ENCODE results near the gene ATG13.
"Not testable (repeated sequence)": the region's sequence is repeated elsewhere in the genome, so short reads cannot be mapped to it uniquely, and the experiment has no call there.

Gene ATG13

DNA sequence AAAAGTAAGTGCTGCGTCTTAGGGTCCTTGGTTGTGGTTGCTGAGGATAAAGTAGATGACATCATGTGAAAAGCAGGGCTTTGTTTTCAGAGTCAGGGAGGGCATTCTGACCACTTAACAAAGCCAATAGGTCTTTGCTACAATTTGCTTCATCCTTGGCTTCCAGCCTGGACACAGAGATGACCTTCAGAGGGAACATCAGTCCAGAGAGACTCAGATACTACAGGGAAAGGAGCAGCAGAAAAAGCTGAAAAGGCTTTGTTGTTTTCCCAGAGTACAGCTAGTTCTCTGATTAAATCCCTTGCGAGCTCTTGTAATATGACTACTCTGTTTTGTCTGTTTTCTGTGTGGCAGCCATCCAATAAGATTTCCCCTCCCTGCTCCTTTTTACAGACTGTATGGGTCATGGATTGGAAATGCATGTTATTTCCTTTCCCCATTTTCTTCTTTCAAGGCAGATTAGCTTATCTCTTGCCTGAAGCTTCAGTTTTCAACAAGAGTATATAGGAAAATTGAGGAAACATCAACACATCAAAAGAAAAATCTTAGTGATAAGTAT, 31.9 kb downstream of the ATG13 start:
- DNase-seq: no peak

DNA sequence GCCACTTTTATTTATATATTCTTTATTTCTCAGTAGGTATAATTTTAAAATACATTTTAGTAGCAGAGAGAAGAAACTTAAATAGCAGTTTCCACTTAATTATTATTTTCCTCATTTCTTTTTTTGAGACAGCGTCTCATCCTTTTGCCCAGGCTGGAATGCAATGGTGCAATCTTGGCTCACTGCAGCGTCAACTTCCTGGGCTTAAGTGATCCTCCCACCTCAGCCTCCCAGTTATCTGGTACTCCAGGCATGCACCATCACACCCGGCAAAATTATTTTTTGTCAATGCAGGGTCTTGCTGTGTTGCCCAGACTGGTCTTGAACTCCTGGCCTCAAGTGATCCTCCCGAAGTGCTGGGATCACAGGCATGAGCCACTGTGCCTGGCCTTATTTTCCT, 38.3 kb downstream of the ATG13 start:
- no peak for DNase-seq

DNA sequence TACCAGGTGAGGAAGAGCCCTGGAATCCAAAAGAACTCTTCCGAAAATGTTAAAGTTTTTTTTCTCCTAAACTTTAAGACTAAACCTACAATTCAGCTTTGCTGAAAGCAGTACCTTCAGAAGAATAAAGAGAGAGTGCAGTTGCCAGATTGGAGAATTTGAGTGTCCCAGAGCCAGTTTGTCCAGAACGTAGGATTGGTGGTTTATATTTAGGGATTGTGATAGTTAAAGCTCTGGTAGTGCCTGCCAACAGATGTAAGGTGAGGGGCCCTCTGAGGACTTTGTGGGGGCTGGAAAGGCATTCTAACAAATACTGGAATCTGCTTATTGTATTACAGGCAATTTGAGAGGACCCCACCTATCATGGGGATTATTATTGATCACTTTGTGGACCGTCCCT, 39.8 kb downstream of the ATG13 start:
- no peak for DNase-seq

DNA sequence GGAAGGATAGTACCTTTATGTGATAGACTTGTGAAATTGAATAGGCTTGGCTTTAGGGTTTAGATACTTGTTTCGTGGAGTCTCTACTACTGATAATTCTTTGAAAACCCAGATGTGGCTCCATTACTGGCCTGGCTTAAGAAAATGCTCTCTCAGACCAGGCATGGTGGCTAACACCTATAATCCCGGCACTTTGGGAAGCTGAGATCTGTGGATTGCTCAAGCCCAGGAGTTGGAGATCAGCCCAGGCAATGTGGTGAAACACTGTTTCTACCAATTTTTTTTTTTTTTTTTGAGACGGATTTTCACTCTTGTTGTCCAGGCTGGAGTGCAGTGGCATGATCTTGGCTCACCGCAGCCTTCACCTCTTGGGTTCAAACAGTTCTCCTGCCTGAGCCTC, 40.9 kb downstream of the ATG13 start:
- no peak for DNase-seq

DNA sequence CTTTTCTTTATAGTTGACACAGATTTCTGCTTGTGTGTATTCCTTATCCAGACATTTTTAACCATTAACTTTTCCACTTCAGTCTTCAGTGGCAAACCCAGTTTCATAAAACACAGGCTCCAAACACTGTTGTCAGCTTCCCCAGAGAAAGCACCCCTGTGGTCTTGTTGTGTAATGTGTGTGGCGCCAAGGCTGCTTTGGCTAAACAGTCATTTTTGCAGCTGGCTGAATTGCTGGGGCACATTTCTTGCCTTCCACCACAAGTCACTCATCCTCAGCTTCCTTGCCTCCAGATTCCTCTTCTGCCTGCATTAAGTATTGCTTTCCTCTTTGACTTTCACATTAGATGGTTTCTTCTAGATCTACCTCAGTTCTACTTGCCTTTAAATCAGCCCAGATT, 42.6 kb downstream of the ATG13 start:
- no peak for DNase-seq

DNA sequence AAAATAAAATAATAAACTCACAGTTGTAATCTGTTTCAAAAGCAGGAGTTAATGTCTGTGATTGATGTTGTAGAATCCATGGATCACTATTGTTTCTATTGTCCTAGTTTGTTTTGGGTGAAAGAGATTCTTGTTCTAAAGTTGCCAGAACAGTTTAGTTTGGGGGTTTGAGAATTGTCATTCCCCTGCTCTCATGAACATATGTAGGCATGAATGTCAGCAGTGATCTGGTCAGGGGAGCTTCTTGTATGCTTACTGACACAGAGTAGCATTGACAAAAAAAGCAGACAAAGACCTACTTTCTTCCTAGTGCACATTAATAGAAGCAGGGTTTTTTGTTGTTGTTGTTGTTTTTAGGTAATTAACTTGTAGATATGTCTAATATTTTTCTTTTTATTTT, 44.5 kb downstream of the ATG13 start:
- no peak for DNase-seq

DNA sequence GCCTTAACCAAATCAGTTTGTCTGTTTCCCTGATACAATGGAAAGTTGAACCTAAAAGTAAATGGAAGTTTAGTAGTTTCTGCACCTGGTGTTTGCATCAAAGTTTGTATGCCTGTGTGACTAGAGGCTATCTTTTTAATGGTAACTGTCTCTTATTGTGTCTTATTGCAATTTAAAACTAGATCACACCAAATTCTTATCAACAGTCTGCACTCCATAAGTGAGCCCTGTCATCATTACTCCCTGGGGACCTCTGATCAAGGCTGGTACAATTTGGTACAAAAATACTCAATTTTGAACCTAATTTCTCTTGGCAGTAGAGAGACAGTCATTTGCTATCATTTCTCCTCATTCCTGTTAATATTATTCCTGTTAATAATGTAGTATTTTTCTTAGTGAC, 45.0 kb downstream of the ATG13 start:
- DNase-seq: no peak

DNA sequence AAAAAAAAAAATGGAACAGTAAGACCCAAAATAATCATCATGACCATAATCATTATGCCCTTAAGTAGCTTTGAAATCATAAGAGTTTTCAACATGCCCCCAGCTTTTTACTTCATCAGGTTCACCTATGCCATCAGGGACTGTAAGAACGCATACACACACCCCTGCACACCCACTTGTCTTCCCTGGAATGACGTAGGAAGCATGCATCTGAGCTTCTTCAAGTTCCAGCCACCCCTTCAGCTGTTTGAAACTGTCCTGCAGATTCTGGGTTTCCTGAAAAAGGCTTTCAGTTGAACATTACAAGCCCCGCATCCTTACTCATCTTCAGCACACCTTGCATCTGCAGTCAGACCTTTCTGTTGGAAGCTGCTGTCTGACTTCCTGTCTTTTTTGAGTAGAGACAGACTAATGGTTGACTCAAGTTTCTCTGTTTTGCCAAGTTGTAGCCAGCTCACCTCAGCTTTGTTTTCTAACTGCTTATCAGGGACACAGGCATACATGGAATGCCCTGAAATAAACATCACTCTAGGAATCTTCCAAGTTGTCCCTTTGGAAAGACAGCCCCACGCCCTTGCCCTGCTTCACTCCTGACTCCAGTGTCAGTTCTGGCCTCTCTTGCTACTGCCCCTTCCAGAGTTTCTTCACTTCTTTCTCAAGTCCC, 46.1 kb downstream of the ATG13 start:
- no peak for DNase-seq

DNA sequence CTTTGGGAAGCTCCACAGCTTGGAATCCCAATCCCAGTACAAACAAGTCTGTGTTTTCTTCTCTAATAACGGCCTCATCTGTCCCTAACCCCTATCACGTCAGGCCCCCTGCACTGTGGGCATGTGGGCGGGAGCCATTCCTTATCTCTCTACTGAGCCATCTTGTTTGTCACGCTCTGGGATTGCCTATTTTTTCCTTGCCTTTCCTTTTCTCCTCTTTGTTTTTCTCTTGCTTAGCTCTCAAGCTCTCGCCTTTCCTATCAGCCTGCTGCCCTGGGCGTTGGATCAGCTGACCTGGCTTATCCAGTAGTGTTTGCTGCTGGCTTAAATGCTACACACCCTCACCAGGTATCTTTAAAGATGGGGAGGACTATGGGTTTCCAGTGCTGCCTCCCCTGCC, 47.3 kb downstream of the ATG13 start:
- no peak for DNase-seq

DNA sequence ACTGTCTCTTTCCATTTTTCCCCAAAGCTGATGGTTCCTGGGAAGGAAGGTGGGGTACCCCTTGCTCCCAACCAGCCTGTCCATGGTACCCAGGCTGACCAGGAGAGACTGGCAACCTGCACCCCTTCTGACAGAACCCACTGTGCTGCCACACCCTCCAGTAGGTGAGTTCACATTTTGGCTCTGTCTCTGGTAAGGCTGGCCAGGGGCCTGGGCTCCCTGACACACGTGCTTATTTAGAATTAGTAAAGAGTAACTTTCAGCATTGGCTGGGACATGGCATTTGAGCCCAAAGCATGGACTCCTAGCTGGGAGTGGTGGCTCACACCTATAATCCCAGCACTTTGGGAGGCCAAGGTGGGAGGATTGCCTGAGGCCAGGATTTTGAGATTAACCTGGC, 48.0 kb downstream of the ATG13 start:
- DNase-seq: no peak

DNA sequence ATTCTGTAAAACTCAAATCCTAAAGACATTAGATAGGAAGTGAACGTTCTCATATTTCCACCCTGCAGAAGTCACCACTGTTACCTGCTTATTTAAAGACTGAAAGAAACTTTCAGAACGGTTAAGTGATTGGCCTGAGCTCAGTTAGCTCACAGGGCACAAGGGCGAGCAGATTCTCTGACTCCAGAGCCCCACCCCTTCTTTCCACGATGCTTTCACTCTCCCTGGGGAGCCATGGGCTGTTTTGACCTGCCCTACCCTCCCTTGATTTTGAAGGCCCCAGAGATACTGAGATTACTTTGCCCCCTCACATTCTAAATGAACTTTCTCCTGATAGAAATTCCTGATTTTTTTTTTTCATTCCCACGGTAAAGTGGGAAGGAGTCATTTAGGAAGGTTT, 49.2 kb downstream of the ATG13 start:
- DNase-seq: no peak

DNA sequence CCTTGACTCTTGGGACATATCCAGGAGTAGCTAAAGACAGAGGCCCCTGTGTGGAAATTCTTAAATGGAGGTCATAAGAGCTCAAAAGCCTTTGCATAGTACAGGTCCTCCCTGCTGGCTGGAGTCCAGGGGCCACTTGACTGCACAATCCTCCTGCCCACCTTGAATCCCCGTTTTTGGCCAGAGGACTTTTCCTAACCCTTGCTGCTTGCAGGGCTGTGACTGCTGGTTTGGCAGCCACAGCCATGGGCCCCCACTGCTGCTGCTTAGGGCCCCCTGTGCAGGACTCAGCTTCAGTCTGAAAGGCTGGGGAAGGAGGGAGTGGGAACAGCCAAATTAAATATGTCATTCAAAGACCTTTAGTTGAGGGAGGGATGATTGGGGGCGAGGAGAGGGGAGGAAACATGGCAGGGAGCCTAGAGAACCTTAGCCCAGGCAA, 49.7 kb downstream of the ATG13 start:
- DNase-seq: no peak

DNA sequence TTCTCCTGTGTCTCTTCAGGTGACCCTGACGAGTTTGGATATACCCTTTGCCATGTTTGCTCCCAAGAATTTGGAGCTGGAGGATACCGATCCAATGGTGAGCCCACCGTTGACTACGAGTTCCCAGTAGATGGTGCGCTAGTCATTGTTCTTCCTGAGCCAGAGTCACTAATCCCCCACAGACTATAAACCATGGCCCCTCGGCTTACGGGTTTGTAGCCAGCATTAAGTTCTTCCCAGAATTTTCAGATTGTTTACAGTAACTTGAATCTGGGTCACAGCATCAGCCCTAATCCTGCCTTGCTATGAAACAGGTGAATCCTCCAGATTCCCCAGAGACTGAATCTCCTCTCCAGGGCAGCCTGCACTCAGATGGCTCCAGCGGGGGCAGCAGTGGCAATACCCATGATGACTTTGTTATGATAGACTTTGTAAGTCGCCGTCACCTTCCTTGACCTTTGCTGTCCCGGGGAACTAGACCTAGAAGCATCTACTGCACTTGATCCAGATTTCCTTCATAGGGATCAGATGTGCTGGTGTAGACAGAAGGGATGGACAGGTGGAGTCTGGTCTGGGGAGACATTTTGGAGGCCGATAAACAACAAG, 51.2 kb downstream of the ATG13 start:
- DNase-seq: no peak

DNA sequence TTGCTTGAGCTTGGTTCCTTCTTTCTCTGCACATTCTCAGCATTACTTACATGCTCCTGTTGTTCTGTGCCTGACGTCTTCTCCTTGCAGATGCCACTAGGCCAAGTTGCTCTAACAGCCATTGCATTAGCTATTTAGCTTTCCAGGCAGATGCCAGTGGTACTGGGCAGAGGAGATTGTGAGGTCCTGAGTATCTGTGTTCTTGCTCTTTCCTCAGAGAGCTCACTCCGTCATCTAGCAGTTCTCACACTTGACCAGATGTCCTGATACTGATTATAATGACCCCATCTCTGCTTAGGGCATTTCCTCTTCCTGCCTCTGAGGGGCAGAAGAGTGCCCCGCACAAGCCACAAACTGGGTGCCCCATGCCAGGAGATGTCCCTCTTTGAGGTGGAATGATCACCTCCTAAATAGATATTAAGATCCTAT, 52.4 kb downstream of the ATG13 start:
- DNase-seq: no peak

DNA sequence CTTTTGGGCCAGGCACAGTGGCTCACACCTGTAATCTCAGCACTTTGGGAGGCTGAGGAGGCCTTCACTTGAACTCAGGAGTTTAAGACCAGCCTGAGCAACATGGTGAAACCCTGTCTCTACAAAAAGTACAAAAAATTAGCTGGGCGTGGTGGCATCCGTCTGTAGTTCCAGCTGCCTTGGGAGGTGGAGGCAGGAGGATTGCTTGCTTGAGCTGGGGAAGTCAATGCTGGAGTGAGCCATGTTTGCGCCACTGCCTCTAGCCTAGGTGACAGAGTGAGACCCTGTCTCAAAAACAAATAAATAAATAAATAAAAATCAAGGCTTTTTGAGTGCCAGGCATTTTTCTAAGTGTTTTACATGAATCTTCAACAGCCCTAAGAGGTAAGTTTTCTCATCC, 53.2 kb downstream of the ATG13 start:
- DNase-seq: not testable (repeated sequence)

DNA sequence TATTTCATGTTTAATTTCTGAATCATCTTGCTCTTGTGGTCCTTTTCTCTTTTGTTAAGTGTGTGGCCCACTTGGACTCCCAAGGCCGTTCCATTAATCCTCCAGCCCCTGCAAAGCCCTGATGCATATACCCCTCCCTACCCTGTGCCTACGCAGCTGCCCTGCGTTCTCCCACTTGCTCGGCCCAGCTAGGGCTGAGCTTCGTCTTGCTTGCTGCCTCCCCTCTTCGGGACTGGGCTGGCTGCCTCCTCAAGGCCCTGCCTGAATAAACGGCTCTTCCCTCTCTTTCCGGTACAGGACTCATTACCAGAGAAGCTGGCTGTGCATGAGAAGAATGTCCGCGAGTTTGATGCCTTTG, 54.6 kb downstream of the ATG13 start:
- DNase-seq: no peak

DNA sequence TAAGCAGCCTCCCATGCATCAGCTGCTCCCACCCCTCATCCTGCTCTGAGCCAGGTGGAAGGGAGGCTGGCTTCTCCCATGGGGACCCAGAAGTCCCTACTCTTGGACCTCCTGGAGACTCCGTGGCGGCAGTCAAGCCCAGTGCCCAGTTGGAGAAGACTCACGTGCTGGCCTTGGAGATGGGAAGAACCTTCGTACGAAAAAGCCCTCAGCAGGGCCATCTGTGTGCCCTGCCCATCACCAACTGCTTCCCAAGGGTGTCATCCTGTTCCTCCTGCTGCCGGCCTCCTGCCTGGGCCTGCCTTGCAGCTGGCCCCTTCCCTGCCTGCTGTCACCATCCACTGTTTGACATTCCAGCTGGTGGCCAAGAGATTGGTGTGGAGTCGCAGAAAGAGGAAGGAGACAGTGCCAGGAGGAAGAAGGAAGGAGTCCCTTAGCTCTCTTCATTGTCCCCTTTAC, 55.1 kb downstream of the ATG13 start:
- DNase-seq: no peak

DNA sequence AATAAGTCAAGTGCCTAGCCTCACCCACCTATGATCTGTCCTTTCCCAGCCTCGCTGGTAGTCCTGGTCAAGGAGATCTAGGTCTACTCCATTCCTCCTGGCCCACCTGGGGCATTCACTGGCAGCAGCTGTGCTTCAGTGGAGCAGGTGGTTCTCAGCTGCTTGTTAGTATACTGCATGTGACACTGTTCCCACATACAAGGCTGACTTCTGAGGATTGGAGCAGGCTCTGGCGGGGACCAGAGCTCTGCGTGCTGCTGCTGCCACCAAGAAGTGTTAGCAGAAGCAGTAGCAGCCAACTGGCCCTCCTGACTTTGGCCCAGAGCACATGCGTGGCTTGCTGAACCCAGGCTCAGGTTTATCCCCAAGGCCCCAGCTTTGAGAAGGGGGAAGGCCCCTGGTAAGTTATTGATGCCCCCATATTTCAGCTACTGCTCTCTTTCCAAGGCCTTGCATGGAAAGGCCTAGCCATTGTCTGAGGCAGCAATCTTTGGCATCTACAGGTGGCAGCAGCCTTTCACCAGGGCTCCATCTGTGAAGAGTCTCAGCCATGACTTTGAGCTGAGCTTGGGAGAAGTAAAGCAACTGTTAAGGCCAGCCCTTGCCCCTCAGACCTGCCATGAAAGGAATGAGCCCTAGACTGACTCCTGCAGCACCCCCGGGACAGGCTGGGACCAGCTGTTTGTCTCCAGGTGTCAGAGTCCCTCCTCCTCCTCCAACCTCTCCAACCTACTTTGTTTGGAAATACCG, 56.5 kb downstream of the ATG13 start:
- no peak for DNase-seq

DNA sequence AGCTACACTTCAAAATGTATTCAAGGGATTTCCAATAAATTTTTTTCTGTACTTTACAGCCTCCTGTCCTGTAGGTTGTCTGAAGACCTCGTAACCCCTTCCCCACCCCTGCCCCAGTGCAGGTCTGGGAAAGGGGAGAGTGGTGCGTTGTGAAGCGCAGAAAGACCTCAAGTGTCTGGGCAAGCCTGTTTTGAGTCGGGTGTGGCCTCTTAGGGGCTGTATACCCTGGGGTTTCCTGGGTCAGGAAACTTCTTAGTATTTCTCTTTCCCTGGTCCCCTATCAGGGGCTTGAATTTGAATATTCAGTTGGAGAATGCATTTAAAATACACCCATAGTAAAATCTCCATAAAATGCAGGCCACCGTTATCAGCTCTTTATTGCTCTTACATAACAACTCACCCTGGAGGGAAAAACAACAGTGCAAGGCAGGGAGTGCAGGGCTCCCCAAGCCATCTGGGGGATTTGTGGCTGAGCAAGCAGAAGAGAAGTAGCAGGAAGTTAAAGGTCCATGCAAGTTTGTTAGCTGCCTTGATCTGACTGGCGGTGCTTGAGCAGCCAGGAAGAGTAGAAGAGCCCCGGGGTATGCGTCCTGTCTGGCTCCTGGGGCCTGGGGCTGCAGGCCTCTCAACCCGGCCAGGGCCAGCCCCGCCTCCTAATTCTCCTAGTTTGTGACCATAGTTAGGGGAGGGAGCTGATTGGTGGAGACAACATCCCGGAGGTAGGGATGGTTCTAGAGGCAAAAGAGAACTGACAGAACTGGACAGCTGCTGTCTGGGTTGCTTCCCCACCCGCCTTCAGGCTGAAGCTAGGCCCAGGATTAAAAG, 57.3 kb downstream of the ATG13 start:
- no peak for DNase-seq

DNA sequence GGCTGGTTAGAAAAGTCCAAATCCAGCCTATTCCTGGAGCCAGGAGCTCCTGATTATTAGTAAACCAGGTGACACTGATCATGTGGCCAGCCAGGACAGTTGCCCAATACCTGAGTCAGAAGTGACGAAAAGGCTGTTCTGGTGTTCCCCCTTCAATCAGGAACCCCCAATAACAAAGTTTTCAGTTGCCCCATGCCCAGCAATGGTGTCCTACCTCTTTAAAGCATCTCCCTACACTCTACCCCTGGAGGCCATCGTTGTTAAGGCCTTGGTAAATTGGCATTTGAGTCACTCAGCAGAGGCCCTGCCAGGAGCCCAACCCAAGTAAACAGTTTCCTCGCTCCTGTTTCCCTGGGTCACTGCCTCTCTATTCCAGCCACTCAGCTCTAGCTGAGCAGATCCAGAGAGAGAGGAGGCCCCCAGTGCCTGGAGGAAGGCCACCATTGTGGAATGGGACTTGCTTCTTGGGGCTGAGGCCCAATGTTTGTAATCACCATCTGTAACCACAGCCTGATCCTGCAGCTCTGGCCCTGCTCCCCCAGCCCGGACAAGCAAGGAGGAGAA, 58.0 kb downstream of the ATG13 start:
- no peak for DNase-seq

DNA sequence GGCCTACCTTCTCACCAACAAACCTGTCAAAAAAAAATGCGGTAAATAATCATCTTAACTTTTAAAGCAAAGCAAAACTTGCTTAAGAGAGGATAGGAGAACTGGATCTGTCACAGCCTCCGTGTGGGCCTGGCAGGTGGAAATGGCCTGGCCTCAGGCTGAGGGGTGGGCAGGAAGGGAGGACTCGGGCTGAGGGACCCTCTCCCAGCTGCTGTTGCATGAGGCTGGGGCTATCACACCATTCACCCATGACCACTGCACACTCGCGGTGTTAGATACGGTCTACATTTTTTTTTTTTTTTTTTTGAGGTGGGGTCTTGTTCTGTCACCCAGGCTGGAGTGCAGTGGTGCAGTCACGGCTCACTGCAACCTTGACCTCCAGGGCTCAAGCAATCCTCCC, 58.6 kb downstream of the ATG13 start:
- DNase-seq: no peak

DNA sequence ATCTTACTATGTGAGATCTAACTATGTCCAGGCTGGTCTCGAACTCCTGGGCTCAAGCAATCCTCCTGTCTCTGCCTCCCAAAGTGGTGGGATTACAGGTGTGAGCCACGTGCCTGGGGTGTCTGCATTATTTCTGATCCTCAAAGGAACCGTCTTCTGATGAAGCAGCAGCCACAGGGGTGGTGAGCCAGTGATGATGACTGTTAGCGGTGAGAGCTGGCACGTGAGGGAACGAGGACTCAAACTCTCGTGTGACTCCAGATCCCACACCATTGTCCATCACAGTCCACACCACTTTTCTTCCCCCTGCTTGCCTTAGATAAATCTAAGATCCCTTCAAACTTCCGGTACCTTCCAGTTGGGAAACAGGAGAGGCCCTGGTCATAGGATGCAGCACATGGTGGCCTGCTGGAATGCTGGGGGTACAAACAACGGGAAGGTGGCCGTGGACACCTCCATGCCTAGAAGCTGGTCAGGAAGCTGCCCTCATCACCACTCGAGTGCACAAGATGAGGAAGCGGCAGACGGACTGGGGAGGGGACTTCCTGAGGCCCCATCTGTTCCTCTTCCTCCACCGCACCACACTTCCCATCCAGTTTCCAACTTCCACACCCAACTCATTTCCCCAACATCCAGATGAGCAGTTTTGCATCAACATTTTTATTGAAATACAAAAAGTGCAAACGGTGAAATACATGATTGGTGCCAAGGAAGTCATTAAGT, 59.2 kb downstream of the ATG13 start:
- DNase-seq: no peak

All from NCI-H2081 treated with DMSO at 0.1 percent for 48 hours (cell line).